Activated effector memory CD4-positive, alpha-beta T cell treated with anti-CD3 and anti-CD28 coated beads, Interleukin-2, amount 50 U/mL, for 16 hours (primary cell): ENCODE data around the gene RPTOR.
"Not testable (repeated sequence)": the region's sequence is repeated elsewhere in the genome, so short reads cannot be mapped to it uniquely, and the experiment has no call there.

Experiments
- DNase-seq: peaks from one replicate; pipeline ENCODE4 v3.0.0-alpha.2; 2020

The RPTOR gene

DNA sequence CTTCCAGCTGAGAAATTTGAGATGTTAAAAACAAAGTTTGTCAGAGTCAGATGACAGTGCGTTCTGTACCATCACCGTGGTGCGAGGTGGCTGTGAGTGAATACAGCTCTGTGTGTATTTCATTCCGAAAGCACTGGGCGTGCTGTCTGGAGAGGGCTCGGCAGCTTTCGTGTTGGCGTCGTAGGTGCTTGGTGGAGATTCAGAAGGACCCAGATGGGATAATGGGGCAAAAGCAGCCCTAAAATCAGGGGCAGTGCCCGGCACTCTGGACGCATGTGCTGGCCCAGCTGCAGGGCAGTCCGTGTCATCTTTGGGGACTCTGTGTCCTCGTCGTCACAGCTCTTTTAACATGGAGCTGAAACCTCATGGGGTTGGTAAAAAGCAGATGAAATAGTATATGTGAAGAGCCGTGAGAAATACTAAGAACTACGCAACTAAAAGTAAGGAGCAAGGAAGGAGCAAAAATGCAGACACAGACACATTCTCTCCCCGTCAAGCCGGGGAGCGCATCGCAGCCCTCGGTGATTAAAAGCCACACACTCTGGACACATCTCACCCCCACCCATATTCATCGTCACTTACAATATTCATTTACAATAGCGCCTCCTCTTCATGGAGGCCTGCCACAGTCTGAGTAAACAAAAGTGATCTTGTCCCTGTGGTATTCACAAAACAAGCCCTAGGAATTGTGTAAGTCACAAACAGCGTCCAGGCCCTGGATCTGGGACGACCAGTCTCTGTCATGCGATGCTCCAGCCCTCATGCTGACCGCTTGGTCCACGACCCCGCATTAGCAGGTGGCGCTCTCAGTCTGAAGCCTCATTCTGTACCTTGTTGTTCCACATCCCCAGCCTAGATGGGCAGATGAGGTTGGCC lies 206.7 kb downstream of the RPTOR start:
- peak; percentile 55 for DNase-seq

DNA sequence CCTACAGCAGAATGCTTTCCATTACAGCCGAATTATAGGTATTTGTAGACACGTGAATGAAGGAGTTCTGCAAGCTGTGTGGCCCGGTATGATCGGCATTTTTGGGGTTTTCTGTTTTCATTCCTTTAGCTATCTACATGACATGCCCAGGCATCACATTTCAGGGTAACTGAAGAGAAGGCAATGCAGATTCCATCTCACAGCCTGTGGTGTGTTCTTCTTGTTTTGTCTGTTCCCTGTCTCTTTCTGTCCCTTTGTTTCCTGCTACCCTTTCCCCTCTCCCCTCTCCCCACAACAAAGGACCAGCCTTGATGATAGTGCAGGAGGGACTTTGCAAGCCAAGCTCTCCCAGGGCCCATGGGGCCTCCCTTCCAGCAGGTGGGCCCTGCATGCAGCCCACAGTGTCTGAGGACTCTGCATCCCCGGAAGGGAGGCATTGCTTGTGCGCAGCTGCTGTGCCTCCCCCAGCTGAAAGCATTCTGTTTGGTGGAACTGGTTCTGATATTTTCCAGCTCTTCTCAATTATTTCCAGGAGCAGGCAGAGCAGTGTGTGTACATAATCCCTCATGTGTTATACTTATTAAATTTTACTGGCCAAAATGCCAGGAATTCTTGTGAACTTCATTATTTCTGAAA lies 207.4 kb downstream of the RPTOR start:
- DNase-seq: no peak

DNA sequence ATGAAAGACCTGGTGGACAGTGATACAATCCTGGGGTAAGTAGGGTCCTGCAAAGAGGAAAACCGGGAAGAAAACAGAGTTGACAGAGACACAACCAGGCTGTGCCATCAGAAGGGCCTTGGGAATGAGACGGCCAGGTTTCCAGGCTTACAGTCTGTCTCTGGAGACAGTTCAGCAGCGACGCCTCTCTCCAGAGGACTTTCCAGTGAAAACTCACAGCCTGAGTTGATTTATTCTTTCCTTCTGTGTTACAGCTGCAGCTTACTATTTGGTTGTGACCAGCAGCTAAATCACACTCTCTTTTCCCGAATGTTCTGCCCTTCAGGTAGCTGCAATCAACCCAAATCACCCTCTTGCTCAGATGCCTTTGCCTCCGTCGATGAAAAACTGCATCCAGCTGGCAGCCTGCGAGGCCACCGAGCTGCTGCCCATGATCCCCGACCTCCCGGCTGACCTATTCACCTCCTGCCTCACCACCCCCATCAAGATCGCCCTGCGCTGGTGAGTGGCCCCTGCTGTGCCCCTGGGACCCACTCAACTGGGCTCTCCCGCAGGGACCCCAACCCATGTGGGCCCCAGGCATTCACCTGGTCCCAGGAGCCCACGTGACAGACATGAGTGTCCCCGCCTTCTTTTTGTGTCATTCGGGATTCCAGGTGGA lies 209.2 kb downstream of the RPTOR start:
- DNase-seq: peak; percentile 38

DNA sequence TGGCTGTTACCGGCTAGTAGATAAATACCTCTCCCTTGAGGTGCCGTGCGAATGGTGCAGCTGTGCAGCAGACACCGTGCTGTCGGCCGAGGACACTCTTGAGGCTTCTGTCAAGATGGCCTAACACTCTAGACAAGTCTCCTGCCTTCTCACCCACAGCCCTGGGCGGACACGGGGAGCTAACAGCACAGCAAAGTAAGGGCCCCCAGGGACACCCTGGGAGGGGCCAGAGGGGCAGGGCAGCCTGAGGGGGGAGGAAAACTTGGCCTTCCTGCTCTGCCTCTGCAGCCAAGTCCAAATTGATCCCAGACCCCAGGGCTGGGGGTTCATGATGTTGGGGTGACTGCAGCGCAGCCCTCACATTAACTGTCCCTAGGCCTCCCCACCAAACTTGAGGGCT lies 210.2 kb downstream of the RPTOR start:
- DNase-seq: peak; percentile 39

GRCh38 chr17:80755650-80756405 lies 211.2 kb downstream of the RPTOR start:
- peak; percentile 62 for DNase-seq

GRCh38 chr17:80758481-80759376 lies 214.1 kb downstream of the RPTOR start:
- DNase-seq: peak; percentile 66

- DNase-seq: peak; percentile 75
Observed at GRCh38 chr17:80759377-80759673, 214.7 kb downstream of the RPTOR start.

GRCh38 chr17:80760511-80760911 lies 215.9 kb downstream of the RPTOR start:
- peak; percentile 62 for DNase-seq

GRCh38 chr17:80761110-80761871 lies 216.7 kb downstream of the RPTOR start:
- DNase-seq: peak; percentile 91

- DNase-seq: peak; percentile 67
Observed at GRCh38 chr17:80762076-80762475, 217.4 kb downstream of the RPTOR start.

DNA sequence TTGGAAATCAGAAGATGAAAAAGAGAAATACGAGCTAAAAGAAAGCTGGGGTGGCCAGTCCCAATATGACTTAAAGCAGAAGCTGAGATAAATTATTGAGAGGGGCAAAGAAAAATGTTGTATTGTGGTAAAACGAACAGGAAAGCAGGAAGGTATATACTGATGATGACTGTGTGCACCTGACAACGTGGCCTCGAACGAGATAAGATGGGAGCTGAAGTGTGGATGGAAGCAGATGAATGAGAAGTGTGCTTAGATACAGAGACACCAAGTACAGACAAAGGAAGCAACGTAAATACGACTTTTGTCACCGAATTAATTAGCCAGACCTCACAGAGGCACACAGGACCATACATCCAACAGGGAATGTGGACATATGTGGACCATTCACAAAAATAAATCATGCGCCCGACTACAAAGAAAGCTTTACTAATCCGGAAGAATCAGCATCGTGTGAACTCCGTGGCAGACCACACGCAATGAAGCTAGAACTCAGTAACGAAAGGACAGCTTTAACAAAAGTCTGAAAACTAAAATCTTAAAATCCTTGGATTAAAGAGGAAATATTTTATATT lies 218.7 kb downstream of the RPTOR start:
- peak; percentile 56 for DNase-seq

GRCh38 chr17:80764627-80765145 lies 220.0 kb downstream of the RPTOR start:
- not testable (repeated sequence) for DNase-seq

GRCh38 chr17:80765241-80765961 lies 220.8 kb downstream of the RPTOR start:
- peak; percentile 64 for DNase-seq

- peak; percentile 50 for DNase-seq
Observed at GRCh38 chr17:80766290-80766855, 221.7 kb downstream of the RPTOR start.

GRCh38 chr17:80768389-80768788 lies 223.8 kb downstream of the RPTOR start:
- no peak for DNase-seq

DNA sequence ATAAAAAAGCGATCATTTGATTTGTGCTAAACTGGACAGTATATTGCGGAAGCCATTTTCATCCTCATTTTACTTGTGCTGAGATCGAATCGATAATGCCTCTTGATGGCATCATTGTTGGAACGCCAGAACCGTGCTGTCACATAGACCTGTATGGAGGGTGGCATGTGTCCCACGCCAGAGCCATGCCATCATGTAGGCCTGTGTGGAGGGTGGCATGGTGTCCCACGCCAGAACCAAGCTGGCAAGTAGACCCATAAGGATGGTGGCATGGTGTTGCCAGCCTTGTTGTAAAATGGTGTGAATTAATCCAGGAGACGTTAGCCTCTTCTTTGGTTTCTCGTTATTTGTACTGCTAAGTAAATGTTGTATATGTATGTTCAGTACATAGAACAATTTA lies 224.3 kb downstream of the RPTOR start:
- DNase-seq: peak; percentile 41

DNA sequence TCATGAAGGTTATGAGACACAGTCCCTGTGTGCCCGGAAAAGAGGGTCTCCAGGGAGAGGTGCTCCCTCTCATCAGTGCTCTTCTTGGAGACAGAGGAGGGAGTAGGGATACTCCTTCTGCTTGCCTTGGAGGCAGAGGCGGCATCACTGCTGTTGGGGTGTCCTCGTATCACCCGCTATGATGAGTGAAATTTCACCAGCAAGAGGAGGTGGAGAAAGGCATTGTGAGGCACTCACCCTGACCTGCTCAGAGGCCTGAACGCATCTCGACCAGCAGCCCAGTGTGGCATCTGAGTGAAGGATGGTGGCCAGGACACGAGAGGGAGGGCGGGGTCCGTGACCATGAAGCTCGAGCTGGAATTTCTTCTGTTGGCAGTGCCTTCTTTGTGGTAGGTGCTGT lies 224.9 kb downstream of the RPTOR start:
- no peak for DNase-seq

DNA sequence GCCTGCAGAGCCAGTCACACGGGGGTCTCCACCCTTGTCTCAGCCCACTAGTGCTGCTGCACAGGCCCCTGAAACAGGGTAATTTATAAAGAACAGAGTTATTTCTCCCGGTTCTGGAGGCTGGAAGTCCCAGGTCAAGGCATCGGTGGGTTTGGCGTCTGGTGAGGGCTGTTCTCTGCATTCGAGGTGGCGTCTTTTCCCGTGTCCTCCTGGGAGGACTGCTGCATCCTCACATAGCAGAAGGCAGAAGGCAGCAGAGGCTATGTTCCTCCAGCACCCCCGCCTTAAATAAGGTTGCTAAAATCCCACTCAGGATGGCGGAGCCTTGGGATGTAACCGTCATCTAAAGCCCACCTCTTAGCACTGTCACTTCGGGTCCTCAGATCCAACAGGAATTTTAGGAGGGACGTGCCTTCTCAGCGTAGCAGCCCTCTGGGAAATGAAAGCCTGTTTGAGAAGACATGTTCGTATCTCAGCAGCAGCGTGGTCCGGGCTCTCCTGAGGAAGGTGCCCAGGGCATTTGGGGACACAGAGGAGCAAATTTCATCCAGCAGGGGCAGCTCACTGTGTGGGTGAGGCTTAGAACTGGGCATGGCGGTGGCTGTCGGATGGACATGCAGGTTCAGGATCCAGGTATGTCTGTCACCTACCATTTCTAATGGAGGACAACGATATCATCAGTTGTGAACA lies 225.4 kb downstream of the RPTOR start:
- DNase-seq: peak; percentile 28
